ENCODE results near the gene BBS5. TPM values are rescaled to one million over a fixed set of nuclear protein-coding genes. Genes with fewer than 3 reads are reported as not detected.

BBS5 gene
- total RNA-seq, 1 experiment from 2014 or later = 0.31 TPM

DNA sequence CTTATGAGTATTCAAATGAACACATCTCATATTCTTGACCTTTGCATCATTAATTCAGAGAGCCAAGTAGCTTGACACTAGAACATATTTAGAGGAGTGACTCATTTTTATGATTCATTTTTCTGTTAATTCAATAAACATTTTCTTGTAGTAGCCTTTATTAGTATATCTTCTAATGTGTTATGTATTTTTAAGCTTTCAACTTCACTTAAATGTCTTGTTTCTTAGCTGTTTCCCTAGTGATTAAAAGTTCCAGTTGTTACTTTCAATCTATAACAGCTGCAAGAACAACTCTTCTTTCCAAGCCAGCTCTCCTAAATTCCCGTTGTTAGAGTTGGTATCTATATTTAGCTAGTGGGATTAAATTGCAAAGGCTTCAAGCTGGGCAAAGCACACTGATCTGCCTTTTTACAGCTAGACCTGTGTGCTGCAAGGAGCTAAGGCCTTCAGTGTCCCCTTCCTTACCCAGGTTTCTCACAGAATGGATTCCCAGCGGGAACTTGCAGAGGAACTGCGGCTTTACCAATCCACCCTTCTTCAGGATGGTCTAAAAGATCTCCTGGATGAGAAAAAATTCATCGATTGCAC lies 30.1 kb downstream of the BBS5 start, which contains the start of gene KLHL41:
Gene KLHL41, plus strand, starts transcription at position 405 of the 588 bp plus-strand sequence. Its CDS starts 77 bp downstream, at position 482.
- no peak within 1 kb of the TSS for H2AFZ ChIP-seq

DNA sequence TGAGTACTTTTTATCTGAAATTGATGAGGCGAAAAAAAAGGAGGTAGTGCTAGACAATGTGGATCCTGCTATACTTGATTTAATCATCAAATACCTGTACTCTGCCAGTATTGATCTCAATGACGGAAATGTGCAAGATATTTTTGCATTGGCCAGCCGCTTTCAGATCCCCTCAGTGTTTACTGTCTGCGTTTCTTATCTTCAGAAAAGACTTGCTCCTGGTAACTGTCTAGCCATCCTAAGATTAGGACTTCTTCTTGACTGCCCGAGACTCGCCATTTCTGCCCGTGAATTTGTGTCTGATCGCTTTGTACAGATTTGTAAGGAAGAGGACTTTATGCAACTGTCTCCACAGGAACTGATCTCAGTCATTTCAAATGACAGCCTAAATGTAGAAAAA lies 30.7 kb downstream of the BBS5 start:
- Histone ChIP-seq H3K4me1 (replicated peaks; ENCODE audit: insufficient read depth) (peaks cover 12% of the 10 kb centered on the region), H2AFZ (no peak overlapping the region), H3F3A (ENCODE audit: insufficient read depth, low read depth) (no peaks in the 10 kb centered on the region), H3K36me3 (ENCODE audit: low read depth) (no peaks in the 10 kb centered on the region), H3K79me2 (ENCODE audit: low read depth) (no peaks in the 10 kb centered on the region), H3K9me2 (ENCODE audit: insufficient read depth) (no peaks in the 10 kb centered on the region), H3K4me2 (no peak overlapping the region), H4K20me1 (ENCODE audit: insufficient read depth) (no peaks in the 10 kb centered on the region), H3K9me3 (ENCODE audit: insufficient read depth, low read depth) (no peaks in the 10 kb centered on the region), H3K27ac (no peak overlapping the region), H3K27me3 (ENCODE audit: insufficient read depth, low read depth) (no peaks in the 10 kb centered on the region), H3K4me3 (no peak overlapping the region)
- DNase-seq = no peak
- no TSS peak for BruUV-seq (replicated peaks)
- ChIA-PET POLR2A (ENCODE audit: unreplicated experiment) (no interaction called here), CTCF (no interaction called here)
- no peak for TF ChIP-seq EZH2 (IDR thresholded peaks at IDR 0.05; ENCODE audit: low read depth)
- TF ChIP-seq, protein P1, sequence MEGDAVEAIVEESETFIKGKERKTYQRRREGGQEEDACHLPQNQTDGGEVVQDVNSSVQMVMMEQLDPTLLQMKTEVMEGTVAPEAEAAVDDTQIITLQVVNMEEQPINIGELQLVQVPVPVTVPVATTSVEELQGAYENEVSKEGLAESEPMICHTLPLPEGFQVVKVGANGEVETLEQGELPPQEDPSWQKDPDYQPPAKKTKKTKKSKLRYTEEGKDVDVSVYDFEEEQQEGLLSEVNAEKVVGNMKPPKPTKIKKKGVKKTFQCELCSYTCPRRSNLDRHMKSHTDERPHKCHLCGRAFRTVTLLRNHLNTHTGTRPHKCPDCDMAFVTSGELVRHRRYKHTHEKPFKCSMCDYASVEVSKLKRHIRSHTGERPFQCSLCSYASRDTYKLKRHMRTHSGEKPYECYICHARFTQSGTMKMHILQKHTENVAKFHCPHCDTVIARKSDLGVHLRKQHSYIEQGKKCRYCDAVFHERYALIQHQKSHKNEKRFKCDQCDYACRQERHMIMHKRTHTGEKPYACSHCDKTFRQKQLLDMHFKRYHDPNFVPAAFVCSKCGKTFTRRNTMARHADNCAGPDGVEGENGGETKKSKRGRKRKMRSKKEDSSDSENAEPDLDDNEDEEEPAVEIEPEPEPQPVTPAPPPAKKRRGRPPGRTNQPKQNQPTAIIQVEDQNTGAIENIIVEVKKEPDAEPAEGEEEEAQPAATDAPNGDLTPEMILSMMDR (conservative IDR thresholded peaks at IDR 0.05) = no peak
- intact Hi-C loops (cut with micrococcal nuclease; ENCODE audit: unreplicated experiment) = no loop called here

More for the DNA sequence above, 30.1 kb downstream of the BBS5 start, which contains the start of gene KLHL41:
- DNase-seq = no peak
- H3K9me3 ChIP-seq (ENCODE audit: insufficient read depth, low read depth) = no peaks in the 10 kb centered on the region
- TF ChIP-seq, protein P1 (conservative IDR thresholded peaks at IDR 0.05) = no peak
- no peak for TF ChIP-seq EZH2 (IDR thresholded peaks at IDR 0.05; ENCODE audit: low read depth)
- H3K79me2 ChIP-seq (ENCODE audit: low read depth) = no peaks in the 10 kb centered on the region
- peaks cover 12% of the 10 kb centered on the region for H3K4me1 ChIP-seq (replicated peaks; ENCODE audit: insufficient read depth)
- intact Hi-C loops (cut with micrococcal nuclease; ENCODE audit: unreplicated experiment) = no loop called here
- CTCF ChIA-PET = no interaction called here
- no peak within 1 kb of the TSS for H3K27ac ChIP-seq
- POLR2A ChIA-PET (ENCODE audit: unreplicated experiment) = no interaction called here
- no TSS peak for BruUV-seq (replicated peaks)
- H3K4me3 ChIP-seq = no peak within 1 kb of the TSS
- H3K27me3 ChIP-seq (ENCODE audit: insufficient read depth, low read depth) = no peaks in the 10 kb centered on the region
- H4K20me1 ChIP-seq (ENCODE audit: insufficient read depth) = no peaks in the 10 kb centered on the region
- H3F3A ChIP-seq (ENCODE audit: insufficient read depth, low read depth) = no peaks in the 10 kb centered on the region
- H3K4me2 ChIP-seq = no peak within 1 kb of the TSS
- no peaks in the 10 kb centered on the region for H3K36me3 ChIP-seq (ENCODE audit: low read depth)
- no peaks in the 10 kb centered on the region for H3K9me2 ChIP-seq (ENCODE audit: insufficient read depth)

DNA sequence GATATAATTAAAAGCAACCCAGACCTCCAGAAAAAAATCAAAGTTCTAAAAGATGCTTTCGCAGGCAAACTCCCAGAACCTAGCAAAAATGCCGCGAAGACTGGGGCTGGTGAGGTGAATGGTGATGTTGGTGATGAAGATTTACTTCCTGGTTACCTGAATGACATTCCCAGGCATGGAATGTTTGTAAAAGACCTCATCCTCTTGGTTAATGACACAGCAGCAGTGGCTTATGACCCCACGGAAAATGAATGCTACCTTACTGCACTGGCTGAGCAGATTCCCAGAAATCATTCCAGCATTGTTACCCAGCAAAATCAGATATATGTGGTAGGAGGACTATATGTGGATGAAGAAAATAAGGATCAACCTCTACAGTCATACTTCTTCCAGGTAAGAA lies 31.2 kb downstream of the BBS5 start:
- POLR2A ChIA-PET (ENCODE audit: unreplicated experiment) = no interaction called here
- Histone ChIP-seq H3K4me3 (no peak overlapping the region), H3K9me2 (ENCODE audit: insufficient read depth) (no peaks in the 10 kb centered on the region), H3K79me2 (ENCODE audit: low read depth) (no peaks in the 10 kb centered on the region), H3K36me3 (ENCODE audit: low read depth) (no peaks in the 10 kb centered on the region), H4K20me1 (ENCODE audit: insufficient read depth) (no peaks in the 10 kb centered on the region), H2AFZ (no peak overlapping the region), H3K27ac (no peak overlapping the region), H3K9me3 (ENCODE audit: insufficient read depth, low read depth) (no peaks in the 10 kb centered on the region), H3K4me1 (replicated peaks; ENCODE audit: insufficient read depth) (peaks cover 14% of the 10 kb centered on the region), H3K27me3 (ENCODE audit: insufficient read depth, low read depth) (no peaks in the 10 kb centered on the region), H3K4me2 (no peak overlapping the region), H3F3A (ENCODE audit: insufficient read depth, low read depth) (no peaks in the 10 kb centered on the region)
- intact Hi-C loops (cut with micrococcal nuclease; ENCODE audit: unreplicated experiment) = no loop called here
- CTCF ChIA-PET = no interaction called here
- TF ChIP-seq, protein P1 (conservative IDR thresholded peaks at IDR 0.05) = no peak
- no peak for TF ChIP-seq EZH2 (IDR thresholded peaks at IDR 0.05; ENCODE audit: low read depth)
- no peak for DNase-seq
- no TSS peak for BruUV-seq (replicated peaks)
